ENCODE data around the gene YAE1.
"Not testable (repeated sequence)": the region's sequence is repeated elsewhere in the genome, so short reads cannot be mapped to it uniquely, and the experiment has no call there.

YAE1 gene, protein sequence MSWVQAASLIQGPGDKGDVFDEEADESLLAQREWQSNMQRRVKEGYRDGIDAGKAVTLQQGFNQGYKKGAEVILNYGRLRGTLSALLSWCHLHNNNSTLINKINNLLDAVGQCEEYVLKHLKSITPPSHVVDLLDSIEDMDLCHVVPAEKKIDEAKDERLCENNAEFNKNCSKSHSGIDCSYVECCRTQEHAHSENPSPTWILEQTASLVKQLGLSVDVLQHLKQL

DNA sequence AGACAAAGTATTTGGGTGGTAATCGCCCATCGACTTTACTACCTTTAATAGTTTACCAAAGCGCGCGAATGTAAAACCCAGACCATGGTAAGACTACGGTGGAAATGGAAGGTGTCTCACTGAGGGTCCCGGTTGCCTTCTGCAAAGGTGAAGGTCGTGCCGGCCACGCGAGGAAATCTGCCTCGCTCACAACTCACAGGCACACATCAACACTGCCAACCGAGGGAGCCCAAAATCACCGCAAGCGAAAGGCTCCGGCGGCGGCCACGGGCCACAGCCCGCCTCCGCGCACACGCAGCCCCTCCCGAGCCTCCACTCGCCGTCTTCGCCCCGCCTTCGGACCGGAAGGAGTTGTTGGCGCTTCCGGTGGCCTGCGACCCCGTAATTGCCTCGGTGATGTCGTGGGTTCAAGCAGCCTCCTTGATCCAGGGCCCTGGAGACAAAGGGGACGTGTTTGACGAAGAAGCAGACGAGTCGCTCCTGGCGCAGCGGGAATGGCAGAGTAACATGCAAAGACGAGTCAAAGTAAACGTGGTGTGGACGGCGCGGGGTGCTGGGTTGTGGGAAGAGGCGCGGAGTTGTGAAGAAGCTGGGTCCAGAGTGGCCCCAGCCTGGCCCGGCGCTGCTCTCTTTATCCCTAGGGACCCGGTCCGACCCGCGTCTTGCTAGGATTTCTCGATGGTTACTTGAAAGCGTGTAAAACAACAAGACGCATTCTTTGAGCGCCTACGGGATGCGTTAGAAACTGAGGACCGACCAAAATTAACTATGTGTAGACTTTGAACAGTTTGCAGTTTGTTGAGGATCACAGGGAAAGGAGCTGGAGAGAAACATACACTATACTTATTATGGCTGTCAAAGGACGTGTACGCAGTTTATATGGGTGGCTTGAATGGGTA lies at the start of gene YAE1:
YAE1 (plus strand) TSS at position 382 of the 899 bp plus-strand sequence; CDS start at position 397, 15 bp downstream.
- peak within 1 kb of the TSS; percentile 74 for H3K4me3 ChIP-seq (ENCODE audit: low read depth, low read length)
- peak; percentile 26 for DNase-seq (ENCODE audit: low read depth)

DNA sequence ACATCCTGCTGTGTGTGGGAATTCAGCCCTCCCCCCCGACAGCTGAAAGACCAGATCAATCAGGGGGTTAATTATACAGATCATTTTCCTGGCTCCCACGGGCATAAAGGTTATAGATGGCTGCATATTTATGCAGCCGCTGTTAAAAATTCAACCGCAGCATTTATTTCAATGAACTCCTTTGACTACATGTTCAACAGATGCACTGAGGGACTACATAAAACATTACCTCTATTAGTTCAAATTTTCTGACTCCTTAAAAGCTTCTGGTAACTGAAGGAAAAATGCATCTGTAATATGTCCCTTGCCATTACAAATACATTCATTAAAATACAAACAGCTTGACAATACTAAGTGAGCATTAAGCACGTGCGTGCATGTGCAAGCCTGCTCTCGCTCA lies 49.7 kb upstream of the YAE1 start:
- no peak overlapping the region for H3K4me3 ChIP-seq (ENCODE audit: low read depth, low read length)

DNA sequence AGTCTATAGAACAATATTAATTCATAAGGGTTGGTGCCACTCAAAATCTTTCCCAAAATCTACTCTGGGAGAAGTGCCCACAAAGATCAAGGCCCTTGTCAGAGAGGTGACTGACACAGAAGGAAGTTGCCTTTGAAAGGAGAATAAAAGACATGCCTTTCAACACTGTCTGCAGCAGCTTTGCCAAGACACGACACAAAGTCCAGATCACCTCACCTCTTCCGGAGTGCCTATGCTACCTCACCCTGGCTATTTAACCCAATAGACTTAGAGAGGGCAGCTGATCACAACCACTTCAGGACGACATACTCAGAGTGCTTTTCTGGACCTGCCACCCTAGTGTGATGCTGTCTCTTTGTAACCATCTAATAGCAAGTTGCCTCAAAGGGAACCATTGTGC lies 49.0 kb upstream of the YAE1 start:
- DNase-seq (ENCODE audit: low read depth): no peak
- H3K4me3 ChIP-seq (ENCODE audit: low read depth, low read length): no peak overlapping the region

More for the DNA sequence above, 49.7 kb upstream of the YAE1 start:
- no peak for DNase-seq (ENCODE audit: low read depth)

DNA sequence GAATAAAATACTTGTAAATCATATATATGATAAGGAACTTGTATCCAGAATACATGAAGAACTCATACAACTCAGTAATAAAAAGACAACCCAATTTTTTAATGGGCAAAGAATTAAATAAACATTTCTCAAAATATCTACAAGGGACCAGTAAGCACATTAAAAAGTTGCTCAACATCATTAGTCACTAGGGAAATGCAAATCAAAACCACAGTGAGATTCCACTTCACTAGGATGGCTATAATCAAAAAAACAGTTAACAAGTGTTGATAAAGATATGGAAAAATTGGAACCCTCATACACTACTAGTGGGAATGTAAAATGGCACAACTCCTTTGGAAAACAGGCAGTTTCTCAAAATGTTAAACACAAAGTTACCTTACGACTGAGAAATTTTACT lies 40.3 kb upstream of the YAE1 start:
- no peak overlapping the region for H3K4me3 ChIP-seq (ENCODE audit: low read depth, low read length)
- no peak for DNase-seq (ENCODE audit: low read depth)

DNA sequence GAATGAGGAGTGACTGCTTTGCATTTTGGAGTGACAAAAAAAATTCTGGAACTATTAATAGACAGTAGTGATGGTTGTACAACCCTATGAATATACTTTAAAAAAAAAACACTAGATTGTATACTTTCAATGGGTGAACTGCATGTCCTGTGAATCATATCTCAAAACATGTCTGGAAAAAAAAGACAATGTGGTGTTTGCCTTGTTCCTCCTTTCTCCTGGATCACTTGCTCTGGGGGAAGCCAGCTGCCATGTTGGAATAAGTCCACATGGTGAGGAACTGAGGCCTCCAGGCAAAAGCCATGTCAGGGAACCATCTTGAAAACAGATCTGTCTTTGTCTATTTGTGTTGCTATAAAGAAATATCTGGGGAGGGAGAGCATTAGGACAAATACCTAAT lies 39.5 kb upstream of the YAE1 start:
- DNase-seq (ENCODE audit: low read depth): no peak
- no peak overlapping the region for H3K4me3 ChIP-seq (ENCODE audit: low read depth, low read length)

DNA sequence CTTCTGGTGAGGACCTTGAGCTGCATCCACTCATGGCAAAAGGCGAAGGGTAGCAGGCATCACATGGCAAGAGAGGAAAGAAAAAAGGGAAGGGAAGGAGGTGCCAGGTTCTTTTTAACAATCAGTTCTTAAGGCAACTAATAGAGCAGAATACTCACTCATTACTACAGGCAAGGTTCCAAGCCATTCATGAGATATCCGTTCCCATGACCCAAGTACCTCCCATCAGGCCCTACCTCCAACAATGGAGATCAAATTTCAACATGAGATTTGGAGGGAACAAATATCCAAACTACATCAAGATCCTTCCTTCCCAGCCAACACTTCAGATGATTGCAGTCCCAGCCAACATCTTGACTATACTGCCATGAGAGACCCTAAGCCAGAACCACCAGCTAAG lies 38.9 kb upstream of the YAE1 start:
- DNase-seq (ENCODE audit: low read depth): no peak
- H3K4me3 ChIP-seq (ENCODE audit: low read depth, low read length): no peak overlapping the region

DNA sequence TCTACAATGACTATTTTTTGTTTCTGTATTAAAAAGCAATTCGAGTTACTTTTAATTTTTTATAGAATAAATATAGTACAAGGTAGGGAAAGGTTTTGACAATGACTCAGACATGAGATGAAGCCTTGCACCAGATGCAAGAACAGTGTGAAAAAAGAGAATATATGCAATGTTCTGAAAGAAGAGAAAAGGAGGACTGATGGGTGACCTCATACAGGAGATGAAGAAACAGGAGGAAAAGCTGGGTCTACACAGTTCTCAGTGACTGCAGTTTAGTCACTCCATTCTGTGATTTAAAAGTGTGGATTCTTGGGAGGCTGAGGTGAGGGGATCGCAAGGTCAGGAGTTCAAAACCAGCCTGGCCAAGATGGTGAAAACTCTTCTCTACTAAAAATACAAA lies 38.3 kb upstream of the YAE1 start:
- DNase-seq (ENCODE audit: low read depth): peak; percentile 33
- no peak overlapping the region for H3K4me3 ChIP-seq (ENCODE audit: low read depth, low read length)

DNA sequence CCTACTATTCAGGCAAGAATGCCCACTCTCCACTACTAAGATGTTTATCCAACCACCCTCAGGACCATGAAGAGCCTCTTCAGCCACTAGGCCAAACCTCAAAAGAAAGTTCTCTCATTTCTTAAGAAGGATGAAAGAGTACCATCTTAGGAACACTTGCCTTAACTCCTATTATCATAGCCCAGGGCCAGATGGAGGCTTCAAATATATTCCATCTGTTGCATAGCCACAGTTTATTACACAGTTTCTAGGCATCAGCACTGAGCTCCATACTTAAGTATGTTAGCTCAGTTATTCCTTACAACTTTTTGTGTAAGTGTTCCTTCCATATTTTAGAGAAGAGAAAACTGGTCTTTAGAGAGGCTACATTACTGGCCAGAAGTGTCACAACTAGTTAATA lies 37.4 kb upstream of the YAE1 start:
- DNase-seq (ENCODE audit: low read depth): no peak
- no peak overlapping the region for H3K4me3 ChIP-seq (ENCODE audit: low read depth, low read length)

DNA sequence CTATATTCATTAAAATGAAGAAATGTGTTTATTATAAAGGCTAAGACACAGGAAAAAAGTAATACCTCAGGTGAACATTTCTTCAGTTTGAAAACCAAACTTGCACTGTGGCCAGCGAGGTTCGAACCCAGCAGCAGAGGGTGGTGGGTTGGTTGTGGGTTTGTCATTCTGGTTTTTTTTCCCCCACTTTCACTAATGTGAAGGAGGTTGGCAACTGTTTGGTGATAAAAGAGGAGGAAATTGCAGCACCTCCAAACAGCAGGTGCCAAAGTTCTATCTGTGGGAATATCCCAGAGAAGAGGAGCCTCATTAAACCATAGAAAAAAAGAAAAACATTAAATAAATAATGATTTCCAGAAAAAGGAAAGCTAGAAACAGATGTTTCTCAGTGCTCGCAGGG lies 36.6 kb upstream of the YAE1 start:
- DNase-seq (ENCODE audit: low read depth): no peak

DNA sequence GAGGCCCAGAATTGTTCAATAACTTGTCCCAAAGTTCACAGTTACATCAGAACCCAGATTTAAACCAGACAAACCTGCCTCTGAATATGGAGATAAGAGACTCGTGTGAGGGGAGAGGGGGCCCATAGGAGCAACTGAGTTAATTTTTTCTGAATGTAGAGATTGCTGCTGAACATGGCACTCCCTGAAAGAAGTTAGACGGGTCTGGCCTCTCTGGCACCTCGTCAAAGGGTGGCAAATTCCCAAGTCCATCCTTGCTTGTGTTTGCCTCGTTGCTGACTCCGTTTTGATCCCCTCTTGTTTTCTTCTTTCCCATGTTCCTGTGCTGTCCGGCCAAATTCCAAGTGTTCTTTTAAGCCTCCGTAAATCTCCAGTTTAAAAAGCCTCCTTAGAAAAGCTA lies 35.2 kb upstream of the YAE1 start:
- DNase-seq (ENCODE audit: low read depth): no peak
- H3K4me3 ChIP-seq (ENCODE audit: low read depth, low read length): no peak overlapping the region

More for the DNA sequence above, 36.6 kb upstream of the YAE1 start:
- H3K4me3 ChIP-seq (ENCODE audit: low read depth, low read length): no peak overlapping the region

DNA sequence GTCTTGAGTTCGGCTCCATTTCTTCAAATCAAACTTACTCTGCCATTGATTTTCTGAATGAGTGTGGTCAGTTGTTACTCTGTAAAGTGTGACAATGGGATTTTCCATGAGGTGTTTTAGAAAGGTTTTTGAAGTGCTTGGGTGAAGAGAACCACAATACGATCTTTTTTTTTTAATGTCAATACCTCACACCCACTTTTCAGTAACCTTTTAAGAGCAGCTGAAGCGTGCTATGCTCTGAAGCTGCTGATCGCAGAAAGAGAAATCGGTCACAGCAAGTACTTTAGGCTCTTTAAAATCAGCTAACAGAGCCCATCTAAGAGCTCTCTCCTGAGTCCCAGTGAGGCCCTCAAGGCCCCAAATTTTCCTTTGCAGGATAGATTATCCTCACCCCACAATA lies 34.4 kb upstream of the YAE1 start:
- H3K4me3 ChIP-seq (ENCODE audit: low read depth, low read length): no peak overlapping the region
- DNase-seq (ENCODE audit: low read depth): no peak

DNA sequence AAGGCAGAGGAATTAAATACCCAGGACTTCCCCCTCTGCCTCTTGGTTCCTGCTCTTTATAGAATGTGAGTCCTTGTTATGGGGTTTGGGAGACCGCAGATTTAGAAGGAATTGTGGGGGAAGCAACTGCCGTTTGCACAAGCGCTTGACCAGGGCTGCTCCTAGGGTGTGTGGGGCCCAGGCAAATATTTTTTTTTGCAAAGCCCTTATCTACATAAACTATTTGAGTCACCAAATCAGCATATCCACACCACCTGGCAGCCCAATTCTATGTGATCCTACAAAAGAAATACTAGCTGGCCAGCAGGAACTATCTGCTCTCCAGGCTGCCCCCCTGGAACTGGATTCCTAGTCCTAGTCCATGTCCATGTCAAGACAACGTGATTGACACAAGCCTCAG lies 33.4 kb upstream of the YAE1 start:
- H3K4me3 ChIP-seq (ENCODE audit: low read depth, low read length): no peak overlapping the region
- DNase-seq (ENCODE audit: low read depth): no peak

DNA sequence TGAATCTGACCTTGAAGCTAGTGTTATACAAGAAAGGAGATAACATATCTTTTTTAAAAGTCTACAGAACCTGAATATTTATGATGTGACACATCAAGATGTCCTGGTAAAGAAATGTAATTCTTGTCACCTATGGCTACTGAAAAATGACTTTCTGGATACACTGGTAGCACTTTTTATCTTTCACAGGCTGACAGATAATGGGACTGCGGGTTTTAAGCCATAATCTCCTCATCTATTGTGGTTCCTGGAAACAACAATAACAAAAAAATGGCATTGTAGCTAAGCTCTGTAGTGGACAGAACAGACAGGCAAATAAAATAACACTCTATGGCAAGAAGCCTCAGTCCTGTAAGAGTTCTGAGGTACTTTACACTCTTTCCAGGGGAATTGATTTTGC lies 31.6 kb upstream of the YAE1 start:
- no peak overlapping the region for H3K4me3 ChIP-seq (ENCODE audit: low read depth, low read length)
- DNase-seq (ENCODE audit: low read depth): no peak

DNA sequence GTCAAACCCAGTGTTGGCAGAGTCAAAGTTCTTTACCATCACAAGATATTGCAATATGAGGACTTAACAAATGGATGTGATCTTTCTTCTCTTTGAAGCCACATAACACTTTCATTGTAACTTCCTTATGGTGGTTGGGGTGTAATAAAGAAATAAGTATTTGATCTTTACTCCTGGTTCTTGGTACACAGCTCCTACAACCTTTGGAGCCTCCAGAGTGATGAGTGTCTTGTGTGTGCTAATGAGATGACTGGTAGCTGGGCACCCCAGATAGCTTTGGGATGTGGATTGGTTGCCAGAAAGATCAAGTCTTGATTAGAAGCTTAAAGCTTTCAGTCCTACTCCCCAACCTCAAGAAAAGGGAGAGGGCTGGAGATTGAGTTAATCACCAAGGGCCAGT lies 31.1 kb upstream of the YAE1 start:
- no peak for DNase-seq (ENCODE audit: low read depth)
- no peak overlapping the region for H3K4me3 ChIP-seq (ENCODE audit: low read depth, low read length)

DNA sequence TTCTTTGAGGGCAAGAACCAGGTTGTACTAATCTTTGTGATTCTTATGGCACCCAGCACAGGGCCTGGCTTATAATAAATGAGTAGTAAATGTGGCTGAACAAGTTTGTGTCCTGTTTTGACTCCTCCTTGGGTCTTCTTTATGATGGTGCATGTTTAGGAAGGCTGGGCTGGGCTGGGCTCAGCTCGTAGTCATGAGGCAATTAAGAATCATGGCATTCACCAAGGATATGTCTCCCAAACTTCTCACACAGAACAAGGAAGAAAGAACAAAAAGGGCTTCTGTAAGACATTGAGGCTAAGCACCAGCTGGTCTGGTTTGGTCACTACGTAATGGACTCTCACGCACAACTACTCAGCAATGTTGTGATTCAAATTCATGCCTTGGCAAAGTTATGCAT lies 30.5 kb upstream of the YAE1 start:
- no peak overlapping the region for H3K4me3 ChIP-seq (ENCODE audit: low read depth, low read length)
- no peak for DNase-seq (ENCODE audit: low read depth)

DNA sequence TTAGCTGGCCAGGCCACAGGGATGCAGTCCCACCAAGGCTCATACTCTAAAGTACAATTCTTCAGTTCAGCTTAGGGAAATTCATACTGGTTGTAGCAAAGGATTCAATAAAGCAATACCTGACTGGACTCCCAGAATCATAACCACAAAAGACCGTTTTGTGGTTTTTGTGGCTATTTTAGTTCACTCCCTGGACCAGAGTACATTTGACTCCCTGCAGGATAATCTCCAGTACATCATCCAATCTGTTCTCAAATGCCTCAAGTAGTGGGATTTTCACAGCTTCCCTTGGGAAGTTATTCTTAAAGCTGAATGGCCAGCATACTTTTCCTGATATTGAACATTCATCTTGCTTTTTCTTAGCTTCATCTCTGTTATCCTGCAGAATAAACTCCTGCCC lies 29.3 kb upstream of the YAE1 start:
- H3K4me3 ChIP-seq (ENCODE audit: low read depth, low read length): no peak overlapping the region
- DNase-seq (ENCODE audit: low read depth): no peak

DNA sequence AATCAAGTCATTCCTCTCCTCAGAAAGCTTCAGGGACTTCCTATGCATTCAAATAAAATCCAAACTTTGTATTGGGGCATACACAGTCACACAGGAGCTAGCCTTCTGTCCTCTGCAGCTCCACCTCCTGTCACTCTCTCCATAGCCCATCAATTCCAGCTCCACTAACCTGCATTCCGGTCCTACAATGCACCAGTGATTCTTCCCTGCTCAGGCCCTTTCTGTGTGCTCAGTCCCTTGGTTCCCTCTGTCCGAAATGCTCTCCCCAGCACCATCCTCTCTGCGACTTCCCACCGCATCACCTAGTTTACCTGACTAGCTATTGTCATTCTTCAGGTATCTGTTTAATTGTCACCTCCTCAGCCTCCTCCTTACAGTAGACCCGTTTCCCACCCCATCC lies 26.4 kb upstream of the YAE1 start:
- no peak overlapping the region for H3K4me3 ChIP-seq (ENCODE audit: low read depth, low read length)
- no peak for DNase-seq (ENCODE audit: low read depth)

DNA sequence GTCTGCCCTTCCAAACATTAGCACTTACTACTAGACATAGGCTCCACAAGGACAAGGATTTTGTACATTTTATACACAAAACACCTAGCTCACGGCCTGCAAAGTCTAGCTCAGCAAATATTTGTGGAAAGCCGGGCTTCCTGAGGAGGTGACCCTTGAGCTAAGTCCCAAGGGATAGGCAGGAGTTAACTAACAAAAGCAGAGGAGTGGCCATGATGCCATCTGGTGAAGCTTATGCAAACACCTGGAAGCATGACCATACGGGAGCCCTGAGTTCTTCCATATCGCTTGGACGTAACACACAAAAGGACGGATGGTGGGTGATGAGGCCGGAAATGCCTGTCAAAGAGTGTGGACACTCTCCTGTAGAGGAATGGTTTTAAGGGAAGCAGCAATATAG lies 25.9 kb upstream of the YAE1 start:
- H3K4me3 ChIP-seq (ENCODE audit: low read depth, low read length): no peak overlapping the region
- DNase-seq (ENCODE audit: low read depth): no peak

DNA sequence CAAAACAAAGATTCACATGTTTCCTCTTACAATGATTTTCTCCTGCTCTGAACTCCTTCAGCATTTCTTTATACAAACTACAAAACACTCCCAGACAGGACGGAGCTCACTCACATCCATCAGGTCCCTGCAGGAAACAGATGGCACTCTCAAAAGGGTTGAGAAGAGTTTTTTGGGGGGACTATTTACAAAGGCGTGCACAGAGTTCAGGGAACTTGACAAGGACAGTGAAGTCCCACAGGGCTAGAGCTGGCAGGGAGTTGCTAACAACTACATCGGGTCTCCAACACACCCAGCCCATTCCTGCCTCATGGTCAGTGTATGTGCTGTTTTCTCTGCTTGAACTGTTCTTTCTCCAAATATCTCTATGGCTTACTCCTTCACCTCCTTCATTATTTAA lies 24.7 kb upstream of the YAE1 start:
- no peak for DNase-seq (ENCODE audit: low read depth)
- no peak overlapping the region for H3K4me3 ChIP-seq (ENCODE audit: low read depth, low read length)

DNA sequence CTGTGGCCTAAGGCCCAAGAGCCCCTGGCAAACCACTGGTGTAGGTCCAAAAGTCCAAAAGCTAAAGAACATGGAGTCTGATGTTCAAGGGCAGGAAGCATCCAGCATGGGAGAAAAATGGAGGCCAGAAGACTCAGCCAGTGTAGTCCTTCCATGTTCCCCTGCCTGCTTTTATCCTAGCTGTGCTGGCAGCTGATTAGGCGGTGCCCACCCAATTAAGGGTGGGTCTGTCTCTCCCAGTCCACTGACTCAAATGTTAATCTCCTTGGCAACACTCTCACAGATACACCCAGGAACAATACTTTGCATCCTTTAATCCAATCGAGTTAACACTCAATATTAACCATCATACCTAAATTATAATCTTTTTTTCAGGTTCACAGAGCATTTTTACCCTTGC lies 21.4 kb upstream of the YAE1 start:
- not testable (repeated sequence) for DNase-seq (ENCODE audit: low read depth); H3K4me3 ChIP-seq (ENCODE audit: low read depth, low read length)

DNA sequence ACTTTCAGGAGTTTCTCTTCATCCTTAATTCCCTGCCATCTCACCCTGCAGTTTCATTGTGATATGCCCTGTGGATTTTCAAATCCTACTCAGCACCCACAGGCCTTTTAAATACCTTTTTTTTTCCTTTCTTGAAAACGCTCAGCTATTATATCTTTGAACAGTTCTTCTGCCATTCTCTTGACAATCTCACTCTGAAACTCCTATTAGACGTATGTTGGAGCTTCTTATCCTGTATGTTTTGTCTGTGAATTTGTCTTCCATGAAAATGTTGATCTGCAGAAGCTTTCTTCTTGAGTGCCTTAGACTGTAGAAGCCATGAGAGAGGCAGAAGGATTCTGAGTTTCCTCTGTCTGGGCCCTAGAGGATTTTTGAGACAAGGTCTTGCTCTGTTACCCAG lies 18.9 kb upstream of the YAE1 start:
- no peak overlapping the region for H3K4me3 ChIP-seq (ENCODE audit: low read depth, low read length)
- no peak for DNase-seq (ENCODE audit: low read depth)
